GM12874 (cell line): Measurements from ENCODE around the gene CASP3.

Experiments used
- CTCF ChIP-seq: IDR thresholded peaks from 2 replicates; pipeline ENCODE4 v1.5.1; 2011; ENCODE audit warnings: low read depth, mild to moderate bottlenecking, control low read depth, low read length, moderate library complexity; ENCODE audit not compliant: insufficient read depth

Gene CASP3

GRCh38 chr4:184590196-184590595 lies 59.1 kb downstream of the CASP3 start:
- no peak for TF ChIP-seq CTCF

GRCh38 chr4:184588893-184589292 lies 60.4 kb downstream of the CASP3 start:
- TF ChIP-seq CTCF, result no peak

- no peak for TF ChIP-seq CTCF
Measured at GRCh38 chr4:184587701-184588100, 61.5 kb downstream of the CASP3 start.

- TF ChIP-seq CTCF, result no peak
Measured at GRCh38 chr4:184587221-184587620, 62.0 kb downstream of the CASP3 start.

- no peak for TF ChIP-seq CTCF
Measured at GRCh38 chr4:184583738-184584502, 65.3 kb downstream of the CASP3 start.
